SK-N-SH treated with all-trans-retinoic acid at 6 μM for 48 hours (cell line): ENCODE measurements around the gene MMS22L.

ENCODE experiments used
- ATAC-seq: fragments of 200-7000 bp; cut with Tn5 transposase; 3 replicates; pipeline ENCODE4 v1.9.1; 2020; ENCODE audit warnings: mild to moderate bottlenecking, moderate library complexity
- ARNTL ChIP-seq: fragments of 450-650 bp; formaldehyde crosslinking; IDR thresholded peaks from 2 replicates; pipeline ENCODE4 v1.5.0; 2020; ENCODE audit warnings: low read depth, mild to moderate bottlenecking, moderate library complexity, borderline replicate concordance
- BACH2 ChIP-seq: fragments of 250-450 bp; sonication (Bioruptor Pico); IDR thresholded peaks from 2 replicates; pipeline ENCODE4 v1.9.0; 2021; ENCODE audit warnings: mild to moderate bottlenecking, borderline replicate concordance
- CSDC2 ChIP-seq: fragments of 250-450 bp; sonication (Bioruptor Pico); IDR thresholded peaks from 2 replicates; pipeline ENCODE4 v1.5.0; 2020; ENCODE audit warnings: mild to moderate bottlenecking, moderate library complexity
- CSRNP3 ChIP-seq: fragments of 250-450 bp; sonication (Bioruptor Pico); IDR thresholded peaks from 2 replicates; pipeline ENCODE4 v1.5.1; 2021; ENCODE audit warnings: mild to moderate bottlenecking, moderate library complexity
- ESRRG ChIP-seq: fragments of 250-450 bp; sonication (Bioruptor Pico); IDR thresholded peaks from 2 replicates; pipeline ENCODE4 v1.6.1; 2021; ENCODE audit warnings: mild to moderate bottlenecking
- GLIS3 ChIP-seq: fragments of 250-450 bp; sonication (Bioruptor Pico); IDR thresholded peaks from 2 replicates; pipeline ENCODE4 v1.5.0; 2020; ENCODE audit warnings: mild to moderate bottlenecking, moderate library complexity
- ISL1 ChIP-seq: fragments of 250-450 bp; sonication (Bioruptor Pico); IDR thresholded peaks from 2 replicates; pipeline ENCODE4 v2.1.2; 2022; ENCODE audit warnings: mild to moderate bottlenecking, moderate library complexity
- OSR1 ChIP-seq: fragments of 250-450 bp; sonication (Bioruptor Pico); IDR thresholded peaks from 2 replicates; pipeline ENCODE4 v1.8.0; 2022; ENCODE audit warnings: moderate library complexity, mild to moderate bottlenecking, inconsistent platforms
- PATZ1 ChIP-seq: fragments of 250-450 bp; sonication (Bioruptor Pico); IDR thresholded peaks from 2 replicates; pipeline ENCODE4 v1.8.0; 2020; ENCODE audit warnings: mild to moderate bottlenecking, moderate library complexity, borderline replicate concordance
- POU6F1 ChIP-seq: fragments of 250-450 bp; sonication (Bioruptor Pico); IDR thresholded peaks from 2 replicates; pipeline ENCODE4 v1.8.0; 2021; ENCODE audit warnings: low read depth, mild to moderate bottlenecking, moderate library complexity, borderline replicate concordance
- RARB ChIP-seq: fragments of 250-450 bp; sonication (Bioruptor Pico); IDR thresholded peaks from 2 replicates; pipeline ENCODE4 v1.8.0; 2021; ENCODE audit warnings: mild to moderate bottlenecking, moderate library complexity
- SNAI2 ChIP-seq: fragments of 250-450 bp; sonication (Bioruptor Pico); IDR thresholded peaks from 2 replicates; pipeline ENCODE4 v1.5.0; 2020; ENCODE audit warnings: mild to moderate bottlenecking, moderate library complexity
- TCF4 ChIP-seq: fragments of 250-450 bp; sonication (Bioruptor Pico); IDR thresholded peaks from 2 replicates; pipeline ENCODE4 v1.8.0; 2021; ENCODE audit warnings: mild to moderate bottlenecking, moderate library complexity, borderline replicate concordance
- TOX ChIP-seq: fragments of 250-450 bp; sonication (Bioruptor Pico); IDR thresholded peaks from 2 replicates; pipeline ENCODE4 v1.8.0; 2021; ENCODE audit warnings: mild to moderate bottlenecking, moderate library complexity, borderline replicate concordance
- ZC3H10 ChIP-seq: fragments of 250-450 bp; sonication (Bioruptor Pico); IDR thresholded peaks from 2 replicates; pipeline ENCODE4 v1.5.1; 2021; ENCODE audit warnings: mild to moderate bottlenecking, moderate library complexity
- ZFP3 ChIP-seq: fragments of 250-450 bp; sonication (Bioruptor Pico); IDR thresholded peaks from 2 replicates; pipeline ENCODE4 v1.5.0; 2020; ENCODE audit warnings: mild to moderate bottlenecking, moderate library complexity
- ZFP30 ChIP-seq: fragments of 450-650 bp; formaldehyde crosslinking; IDR thresholded peaks from 2 replicates; pipeline ENCODE4 v1.5.0; 2022; ENCODE audit warnings: mild to moderate bottlenecking, moderate library complexity
- ZNF565 ChIP-seq: fragments of 450-650 bp; formaldehyde crosslinking; conservative IDR thresholded peaks from 2 replicates; pipeline ENCODE4 v1.5.0; 2020; ENCODE audit warnings: low read depth, mild to moderate bottlenecking, moderate library complexity
- ZNF70 ChIP-seq: fragments of 450-650 bp; formaldehyde crosslinking; IDR thresholded peaks from 2 replicates; pipeline ENCODE4 v1.5.0; 2020; ENCODE audit warnings: mild to moderate bottlenecking, moderate library complexity
- ZNF8 ChIP-seq: fragments of 450-650 bp; formaldehyde crosslinking; IDR thresholded peaks from 2 replicates; pipeline ENCODE4 v1.5.0; 2020; ENCODE audit warnings: mild to moderate bottlenecking, moderate library complexity
- TF ChIP-seq, protein P1 (sequence below): fragments of 250-450 bp; sonication (Bioruptor Pico); IDR thresholded peaks from 2 replicates; pipeline ENCODE4 v1.5.0; 2020; ENCODE audit warnings: mild to moderate bottlenecking, moderate library complexity
- TF ChIP-seq, protein P2 (sequence below): fragments of 250-450 bp; sonication (Bioruptor Pico); IDR thresholded peaks from 2 replicates; pipeline ENCODE4 v1.5.1; 2020; ENCODE audit warnings: low read depth, mild to moderate bottlenecking, moderate library complexity

Gene MMS22L

DNA sequence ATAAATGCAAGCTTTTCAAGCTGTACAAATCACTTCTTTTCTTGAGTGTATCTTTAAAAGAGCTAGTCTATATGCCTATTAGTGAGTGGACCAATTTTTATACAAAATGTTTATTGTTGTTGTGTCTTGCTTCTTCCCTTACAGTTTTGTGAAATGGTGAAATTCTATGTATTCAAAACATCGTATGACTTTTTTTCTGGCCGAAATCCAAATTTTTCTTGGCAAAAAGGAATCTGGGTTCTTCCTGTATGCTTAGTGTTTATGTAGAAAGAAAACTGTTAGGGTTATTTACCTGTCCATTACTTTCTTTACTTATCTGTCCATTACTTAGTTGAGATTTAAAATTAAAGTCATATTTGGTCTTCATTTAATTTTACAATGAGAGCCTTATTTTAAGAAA lies 153.9 kb downstream of the MMS22L start:
- TF ChIP-seq ZFP30 (CRISPR knock-in tag) (no peak), POU6F1 (no peak), ISL1 (no peak), SNAI2 (CRISPR knock-in tag) (no peak), ARNTL (no peak), BACH2 (CRISPR knock-in tag) (no peak), ZNF565 (CRISPR knock-in tag) (no peak), OSR1 (CRISPR knock-in tag) (no peak), ESRRG (CRISPR knock-in tag) (no peak), TOX (CRISPR knock-in tag) (no peak), CSDC2 (CRISPR knock-in tag) (no peak), ZNF70 (CRISPR knock-in tag) (no peak), ZC3H10 (CRISPR knock-in tag) (no peak), ZFP3 (CRISPR knock-in tag) (no peak)
- TF ChIP-seq, protein P1, sequence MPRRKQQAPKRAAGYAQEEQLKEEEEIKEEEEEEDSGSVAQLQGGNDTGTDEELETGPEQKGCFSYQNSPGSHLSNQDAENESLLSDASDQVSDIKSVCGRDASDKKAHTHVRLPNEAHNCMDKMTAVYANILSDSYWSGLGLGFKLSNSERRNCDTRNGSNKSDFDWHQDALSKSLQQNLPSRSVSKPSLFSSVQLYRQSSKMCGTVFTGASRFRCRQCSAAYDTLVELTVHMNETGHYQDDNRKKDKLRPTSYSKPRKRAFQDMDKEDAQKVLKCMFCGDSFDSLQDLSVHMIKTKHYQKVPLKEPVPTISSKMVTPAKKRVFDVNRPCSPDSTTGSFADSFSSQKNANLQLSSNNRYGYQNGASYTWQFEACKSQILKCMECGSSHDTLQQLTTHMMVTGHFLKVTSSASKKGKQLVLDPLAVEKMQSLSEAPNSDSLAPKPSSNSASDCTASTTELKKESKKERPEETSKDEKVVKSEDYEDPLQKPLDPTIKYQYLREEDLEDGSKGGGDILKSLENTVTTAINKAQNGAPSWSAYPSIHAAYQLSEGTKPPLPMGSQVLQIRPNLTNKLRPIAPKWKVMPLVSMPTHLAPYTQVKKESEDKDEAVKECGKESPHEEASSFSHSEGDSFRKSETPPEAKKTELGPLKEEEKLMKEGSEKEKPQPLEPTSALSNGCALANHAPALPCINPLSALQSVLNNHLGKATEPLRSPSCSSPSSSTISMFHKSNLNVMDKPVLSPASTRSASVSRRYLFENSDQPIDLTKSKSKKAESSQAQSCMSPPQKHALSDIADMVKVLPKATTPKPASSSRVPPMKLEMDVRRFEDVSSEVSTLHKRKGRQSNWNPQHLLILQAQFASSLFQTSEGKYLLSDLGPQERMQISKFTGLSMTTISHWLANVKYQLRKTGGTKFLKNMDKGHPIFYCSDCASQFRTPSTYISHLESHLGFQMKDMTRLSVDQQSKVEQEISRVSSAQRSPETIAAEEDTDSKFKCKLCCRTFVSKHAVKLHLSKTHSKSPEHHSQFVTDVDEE (CRISPR knock-in tag), result no peak
- no peak for ATAC-seq

DNA sequence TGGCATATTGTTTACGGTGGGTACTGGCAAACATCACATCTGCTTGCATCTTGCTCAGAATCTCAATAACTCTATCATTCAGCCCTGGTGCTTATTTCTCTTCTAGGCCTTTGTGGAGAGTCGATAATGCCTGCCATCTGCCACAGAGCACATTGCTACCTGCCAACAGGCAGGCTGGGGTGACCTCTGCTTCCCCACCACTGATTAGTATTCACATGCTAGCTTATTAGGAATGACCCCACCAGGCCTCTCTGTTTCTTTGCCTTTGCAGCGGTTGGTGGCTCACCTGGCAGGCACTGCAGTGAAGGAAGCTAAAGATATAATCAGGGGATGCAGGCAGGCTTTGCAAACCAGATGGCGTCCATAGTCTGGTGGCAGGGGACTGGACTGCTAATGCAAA lies 154.5 kb downstream of the MMS22L start:
- no peak for ATAC-seq
- TF ChIP-seq CSRNP3 (no peak), GLIS3 (CRISPR knock-in tag) (no peak)

GRCh38 chr6:97123652-97124051 lies 159.4 kb downstream of the MMS22L start:
- TF ChIP-seq, protein P2, sequence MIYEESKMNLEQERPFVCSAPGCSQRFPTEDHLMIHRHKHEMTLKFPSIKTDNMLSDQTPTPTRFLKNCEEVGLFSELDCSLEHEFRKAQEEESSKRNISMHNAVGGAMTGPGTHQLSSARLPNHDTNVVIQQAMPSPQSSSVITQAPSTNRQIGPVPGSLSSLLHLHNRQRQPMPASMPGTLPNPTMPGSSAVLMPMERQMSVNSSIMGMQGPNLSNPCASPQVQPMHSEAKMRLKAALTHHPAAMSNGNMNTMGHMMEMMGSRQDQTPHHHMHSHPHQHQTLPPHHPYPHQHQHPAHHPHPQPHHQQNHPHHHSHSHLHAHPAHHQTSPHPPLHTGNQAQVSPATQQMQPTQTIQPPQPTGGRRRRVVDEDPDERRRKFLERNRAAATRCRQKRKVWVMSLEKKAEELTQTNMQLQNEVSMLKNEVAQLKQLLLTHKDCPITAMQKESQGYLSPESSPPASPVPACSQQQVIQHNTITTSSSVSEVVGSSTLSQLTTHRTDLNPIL (CRISPR knock-in tag), result no peak
- TF ChIP-seq ARNTL (no peak), GLIS3 (CRISPR knock-in tag) (no peak), ZNF8 (no peak), ZNF565 (CRISPR knock-in tag) (no peak), ZNF70 (CRISPR knock-in tag) (no peak), BACH2 (CRISPR knock-in tag) (no peak), ESRRG (CRISPR knock-in tag) (no peak), TCF4 (CRISPR knock-in tag) (no peak), PATZ1 (CRISPR knock-in tag) (no peak), RARB (CRISPR knock-in tag) (no peak), ZFP3 (CRISPR knock-in tag) (no peak), ISL1 (no peak), CSRNP3 (no peak), ZC3H10 (CRISPR knock-in tag) (no peak), TOX (CRISPR knock-in tag) (no peak), CSDC2 (CRISPR knock-in tag) (no peak)
- TF ChIP-seq, protein P1 (CRISPR knock-in tag), result no peak
- peak; percentile 35; the same call in 1 of the 3 replicates for ATAC-seq
